NCI-H1694 treated with DMSO at 0.1 percent for 48 hours (cell line): Measurements from ENCODE around the gene CD28.
"Not testable (repeated sequence)": the region's sequence is repeated elsewhere in the genome, so short reads cannot be mapped to it uniquely, and the experiment has no call there.

Experiments
- DNase-seq: peaks from one replicate; lab custom pipeline; 2025; lab: John Stamatoyannopoulos, UW

Gene CD28

DNA sequence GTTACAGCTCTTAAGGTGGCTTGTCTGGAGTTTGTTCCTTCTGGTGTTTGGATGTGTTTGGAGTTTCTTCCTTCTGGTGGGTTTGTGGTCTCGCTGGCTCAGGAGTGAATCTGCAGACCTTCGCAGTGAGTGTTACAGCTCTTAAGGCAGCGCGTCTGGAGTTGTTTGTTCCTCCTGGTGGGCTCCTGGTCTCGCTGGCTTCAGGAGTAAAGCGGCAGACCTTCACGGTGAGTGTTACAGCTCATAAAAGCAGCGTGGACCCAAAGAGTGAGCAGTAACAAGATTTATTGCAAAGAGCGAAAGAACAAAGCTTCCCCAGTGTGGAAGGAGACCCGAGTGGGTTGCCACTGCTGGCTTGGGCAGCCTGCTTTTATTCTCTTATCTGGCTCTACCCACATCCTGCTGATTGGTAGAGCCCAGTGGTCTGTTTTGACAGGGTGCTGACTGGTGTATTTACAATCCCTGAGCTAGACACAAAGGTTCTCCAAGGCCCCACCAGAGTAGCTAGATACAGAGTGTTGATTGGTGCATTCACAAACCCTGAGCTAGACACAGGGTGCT lies 78.4 kb downstream of the CD28 start:
- not testable (repeated sequence) for DNase-seq

DNA sequence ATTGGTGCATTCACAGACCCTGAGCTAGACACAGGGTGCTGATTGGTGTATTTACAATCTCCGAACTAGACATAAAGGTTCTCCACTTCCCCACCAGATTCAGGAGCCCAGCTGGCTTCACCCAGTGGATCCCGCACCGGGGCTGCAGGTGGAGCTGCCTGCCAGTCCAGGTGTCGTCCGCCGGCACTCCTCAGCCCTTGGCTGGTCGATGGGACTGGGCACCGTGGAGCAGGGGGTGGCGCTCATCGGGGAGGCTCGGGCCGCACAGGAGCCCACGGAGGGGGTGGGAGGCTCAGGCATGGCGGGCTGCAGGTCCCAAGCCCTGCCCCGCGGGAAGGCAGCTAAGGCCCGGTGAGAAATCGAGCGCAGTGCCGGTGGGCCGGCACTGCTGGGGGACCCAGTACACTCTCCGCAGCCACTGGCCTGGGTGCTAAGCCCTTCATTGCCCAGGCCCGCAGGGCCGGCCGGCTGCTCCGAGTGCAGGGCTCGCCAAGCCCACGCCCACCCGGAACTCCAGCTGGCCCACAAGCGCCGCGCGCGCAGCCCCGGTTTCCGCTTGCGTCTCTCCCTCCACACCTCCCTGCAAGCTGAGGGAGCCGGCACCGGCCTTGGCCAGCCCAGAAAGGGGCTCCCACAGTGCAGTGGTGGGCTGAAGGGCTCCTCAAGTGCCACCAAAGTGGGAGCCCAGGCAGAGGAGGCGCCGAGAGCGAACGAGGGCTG lies 79.1 kb downstream of the CD28 start:
- not testable (repeated sequence) for DNase-seq

DNA sequence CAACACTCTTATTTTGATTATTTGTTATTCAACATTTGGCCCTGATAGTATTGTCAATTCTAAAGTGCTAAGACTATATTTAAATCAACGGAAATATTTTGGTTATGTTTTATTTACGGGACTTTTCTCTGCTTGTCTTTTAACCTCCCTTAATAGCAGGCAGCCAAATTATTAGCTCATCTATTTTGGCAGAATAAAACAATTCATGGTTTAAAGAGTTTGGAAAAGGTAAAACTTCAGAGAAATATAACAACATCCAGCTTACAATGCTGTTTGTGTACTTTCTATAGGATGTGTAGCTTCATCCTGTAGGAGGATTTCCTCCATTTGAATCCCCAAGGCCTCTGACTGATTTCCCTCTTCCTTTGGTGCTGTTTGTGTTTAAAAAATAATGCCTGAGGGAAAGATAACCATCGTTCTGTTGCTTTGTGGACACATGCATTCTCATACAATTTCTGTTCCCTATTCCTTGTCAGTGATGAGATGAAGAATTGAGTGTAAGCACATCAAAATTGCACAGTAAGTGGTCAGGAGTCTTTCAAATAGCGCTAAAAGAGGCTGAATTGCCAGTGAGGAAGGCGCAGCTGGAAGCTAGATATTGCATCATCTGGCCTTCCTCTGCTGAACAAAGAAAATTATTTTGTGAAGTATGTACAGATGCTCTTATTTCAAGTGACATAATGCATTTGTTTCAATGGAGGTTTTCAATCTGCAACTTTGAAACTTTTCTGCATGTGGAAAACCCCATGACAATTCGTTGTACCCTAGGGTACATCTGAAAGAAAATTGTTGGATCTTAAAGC lies 80.3 kb downstream of the CD28 start:
- DNase-seq: no peak

DNA sequence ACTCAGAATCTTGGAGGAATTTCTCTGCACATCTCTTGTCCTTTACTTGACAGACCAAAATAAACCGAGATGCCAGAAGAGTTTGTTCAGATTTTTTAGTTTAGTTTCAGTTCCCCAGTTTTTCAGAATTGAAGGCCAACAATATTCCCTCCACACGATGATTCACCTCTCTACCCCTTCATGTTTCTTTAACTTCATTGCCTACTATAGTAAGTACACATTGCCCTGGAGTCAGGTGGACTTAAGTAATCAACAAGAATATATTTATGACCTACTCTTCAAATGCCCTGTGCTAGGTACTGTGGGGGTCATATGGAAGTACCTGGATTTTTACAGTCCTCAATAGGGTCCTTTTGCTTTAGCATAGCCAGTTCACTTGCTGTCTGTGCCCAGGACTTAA lies 81.5 kb downstream of the CD28 start:
- DNase-seq: no peak
